Stimulated activated naive CD8-positive, alpha-beta T cell treated with anti-CD3 and anti-CD28 coated beads, Interleukin-15, Interleukin-2, amounts not matched to agents 100 ng/mL and 50 ng/mL, for 24 hours (primary cell): Measurements from ENCODE around the gene TTC4.

Experiments
- H3K27ac Mint-ChIP-seq: one replicate; pipeline ENCODE4 v1.8.0; 2021; ENCODE audit warnings: mild to moderate bottlenecking, mixed read lengths
- H3K27me3 Mint-ChIP-seq: one replicate; pipeline ENCODE4 v1.8.0; 2021; ENCODE audit warnings: mixed read lengths
- H3K36me3 Mint-ChIP-seq: one replicate; pipeline ENCODE4 v1.8.0; 2021; ENCODE audit warnings: low read depth, mixed read lengths
- H3K4me1 Mint-ChIP-seq: one replicate; pipeline ENCODE4 v1.8.0; 2021; ENCODE audit warnings: low read depth, mixed read lengths
- H3K4me3 Mint-ChIP-seq: one replicate; pipeline ENCODE4 v1.8.0; 2021; ENCODE audit warnings: mild to moderate bottlenecking, mixed read lengths
- H3K9me3 Mint-ChIP-seq: one replicate; pipeline ENCODE4 v1.8.0; 2021; ENCODE audit warnings: mixed read lengths

The TTC4 gene

GRCh38 chr1:54777011-54777410, 61.4 kb downstream of the TTC4 start:
- no peaks in the 10 kb centered on the region for H3K9me3 Mint-ChIP-seq
- no peaks in the 10 kb centered on the region for H3K27me3 Mint-ChIP-seq
- H3K4me1 Mint-ChIP-seq: no peaks in the 10 kb centered on the region
- no peak overlapping the region for H3K27ac Mint-ChIP-seq
- peaks cover 4% of the 10 kb centered on the region for H3K36me3 Mint-ChIP-seq
- H3K4me3 Mint-ChIP-seq: no peak overlapping the region

GRCh38 chr1:54777431-54777830, 61.8 kb downstream of the TTC4 start:
- Mint-ChIP-seq H3K36me3 (peaks cover 4% of the 10 kb centered on the region), H3K4me3 (no peak overlapping the region), H3K27me3 (no peaks in the 10 kb centered on the region), H3K9me3 (no peaks in the 10 kb centered on the region), H3K4me1 (no peaks in the 10 kb centered on the region), H3K27ac (no peak overlapping the region)

GRCh38 chr1:54781023-54781723, 65.5 kb downstream of the TTC4 start:
- no peak overlapping the region for H3K4me3 Mint-ChIP-seq
- H3K9me3 Mint-ChIP-seq: no peaks in the 10 kb centered on the region
- H3K27me3 Mint-ChIP-seq: no peaks in the 10 kb centered on the region

GRCh38 chr1:54782156-54782555, 66.5 kb downstream of the TTC4 start:
- H3K9me3 Mint-ChIP-seq: no peaks in the 10 kb centered on the region
- H3K27me3 Mint-ChIP-seq: no peaks in the 10 kb centered on the region
- no peak overlapping the region for H3K27ac Mint-ChIP-seq
- H3K4me1 Mint-ChIP-seq: no peaks in the 10 kb centered on the region
- peaks cover 9% of the 10 kb centered on the region for H3K36me3 Mint-ChIP-seq
- H3K4me3 Mint-ChIP-seq: no peak overlapping the region

More at GRCh38 chr1:54781023-54781723, 65.5 kb downstream of the TTC4 start:
- no peaks in the 10 kb centered on the region for H3K4me1 Mint-ChIP-seq
- H3K36me3 Mint-ChIP-seq: peaks cover 9% of the 10 kb centered on the region
- no peak overlapping the region for H3K27ac Mint-ChIP-seq

GRCh38 chr1:54782588-54782987, 66.9 kb downstream of the TTC4 start:
- no peaks in the 10 kb centered on the region for H3K27me3 Mint-ChIP-seq
- no peak overlapping the region for H3K4me3 Mint-ChIP-seq
- H3K4me1 Mint-ChIP-seq: no peaks in the 10 kb centered on the region
- no peaks in the 10 kb centered on the region for H3K9me3 Mint-ChIP-seq
- peaks cover 9% of the 10 kb centered on the region for H3K36me3 Mint-ChIP-seq
- no peak overlapping the region for H3K27ac Mint-ChIP-seq

GRCh38 chr1:54784066-54784465, 68.4 kb downstream of the TTC4 start:
- H3K27me3 Mint-ChIP-seq: no peaks in the 10 kb centered on the region
- peaks cover 9% of the 10 kb centered on the region for H3K36me3 Mint-ChIP-seq
- H3K4me1 Mint-ChIP-seq: no peaks in the 10 kb centered on the region
- H3K27ac Mint-ChIP-seq: no peak overlapping the region
- H3K9me3 Mint-ChIP-seq: no peaks in the 10 kb centered on the region
- no peak overlapping the region for H3K4me3 Mint-ChIP-seq

GRCh38 chr1:54786778-54787177, 71.1 kb downstream of the TTC4 start:
- Mint-ChIP-seq H3K4me3 (no peak overlapping the region), H3K36me3 (peaks cover 7% of the 10 kb centered on the region), H3K27me3 (no peaks in the 10 kb centered on the region), H3K9me3 (no peaks in the 10 kb centered on the region), H3K4me1 (no peaks in the 10 kb centered on the region), H3K27ac (no peak overlapping the region)

- Mint-ChIP-seq H3K4me1 (no peaks in the 10 kb centered on the region), H3K27me3 (no peaks in the 10 kb centered on the region), H3K27ac (no peak overlapping the region), H3K4me3 (no peak overlapping the region), H3K9me3 (peaks cover 4% of the 10 kb centered on the region), H3K36me3 (peaks cover 9% of the 10 kb centered on the region)
Measured at GRCh38 chr1:54787604-54788003, 71.9 kb downstream of the TTC4 start.

- peaks cover 6% of the 10 kb centered on the region for H3K36me3 Mint-ChIP-seq
- no peak overlapping the region for H3K4me3 Mint-ChIP-seq
- no peak overlapping the region for H3K27ac Mint-ChIP-seq
- H3K4me1 Mint-ChIP-seq: no peaks in the 10 kb centered on the region
- H3K9me3 Mint-ChIP-seq: peaks cover 4% of the 10 kb centered on the region
- no peaks in the 10 kb centered on the region for H3K27me3 Mint-ChIP-seq
Measured at GRCh38 chr1:54788459-54788858, 72.8 kb downstream of the TTC4 start.

GRCh38 chr1:54791880-54792522, 76.3 kb downstream of the TTC4 start:
- Mint-ChIP-seq H3K36me3 (peaks cover 6% of the 10 kb centered on the region), H3K4me3 (no peak overlapping the region), H3K27ac (no peak overlapping the region), H3K27me3 (no peaks in the 10 kb centered on the region), H3K9me3 (peaks cover 4% of the 10 kb centered on the region), H3K4me1 (no peaks in the 10 kb centered on the region)
